Measurements from ENCODE around the gene ALS2.

- no peak for TF ChIP-seq CTCF (IDR thresholded peaks at IDR 0.05)
- no peak for TF ChIP-seq POLR2A (IDR thresholded peaks at IDR 0.05)
Measured at GRCh38 chr2:201790989-201791388, 10.3 kb upstream of the ALS2 start.

All from body of pancreas (tissue), 4 donors.